Thymus (tissue), 11 donors: ENCODE measurements around the gene CEACAM16. TPM values are rescaled to one million over a fixed set of nuclear protein-coding genes. Genes with fewer than 3 reads are reported as not detected.
A peak's percentile ranks its signal among the peaks of the same experiment; 100 is the strongest.

Experiments
- DNase-seq, 9 donors: peaks; one replicate each; pipeline ENCODE4 v3.0.0-alpha.2; 2013; ENCODE audit warnings: low spot score in 9 of 9, low read depth in 6 of 9, missing footprints in 1 of 9
- H3K27ac ChIP-seq, 2 donors: one replicate each; pipeline ENCODE4 v1.5.1; 2013; ENCODE audit warnings: control low read depth in 1 of 2, low read depth in 1 of 2, low read length in 1 of 2, mild to moderate bottlenecking in 1 of 2, moderate library complexity in 1 of 2
- H3K27me3 ChIP-seq, 2 donors: one replicate each; pipeline ENCODE4 v1.5.1; 2013; ENCODE audit warnings: low read length in 1 of 2; ENCODE audit not compliant: control insufficient read depth in 2 of 2, insufficient read depth in 1 of 2
- H3K36me3 ChIP-seq, 2 donors: one replicate each; pipeline ENCODE4 v1.5.1; 2013; ENCODE audit warnings: low read length in 1 of 2, mild to moderate bottlenecking in 1 of 2, moderate library complexity in 1 of 2; ENCODE audit not compliant: control insufficient read depth in 2 of 2, insufficient read depth in 2 of 2
- H3K4me1 ChIP-seq, 2 donors: one replicate each; pipeline ENCODE4 v1.5.1; 2013; ENCODE audit warnings: low read length in 2 of 2; ENCODE audit not compliant: control insufficient read depth in 2 of 2, insufficient read depth in 2 of 2
- H3K4me3 ChIP-seq, 2 donors: one replicate each; pipeline ENCODE4 v1.5.1; 2013; ENCODE audit warnings: low read length in 2 of 2, control low read depth in 1 of 2, mild to moderate bottlenecking in 1 of 2
- H3K9me3 ChIP-seq, 2 donors: one replicate each; pipeline ENCODE4 v1.5.1; 2013; ENCODE audit warnings: low read length in 1 of 2, mild to moderate bottlenecking in 1 of 2; ENCODE audit not compliant: control insufficient read depth in 2 of 2, insufficient read depth in 1 of 2
- WGBS: extraction: QIAGEN DNeasy Blood & Tissue Kit; methylation state at CpG from one replicate; pipeline ENCODE4 v1.1.7; 2013; 5-methylcytosine and 5-hydroxymethylcytosine counted together
- polyA plus RNA-seq: library from polyadenylated mRNA; stranded (reverse); fragments of 200-250 nt; gene quantifications from one replicate; pipeline ENCODE4 v1.2.3, GENCODE V29; 2013
- total RNA-seq: library from RNA; stranded (reverse); fragments of 120-200 nt; gene quantifications from one replicate; pipeline ENCODE4 v1.2.4, GENCODE V29; 2013
- donor health status: healthy.

CEACAM16 gene
- total and polyA plus RNA-seq, 2 donors: 0.09 to 0.24 TPM

- Histone ChIP-seq H3K36me3 (peaks cover 0 to 2% of the 10 kb centered on the region in 2 donors), H3K27ac (peak overlapping the region; percentile 58 to 66), H3K4me1 (peaks cover 7 to 43% of the 10 kb centered on the region in 2 donors), H3K4me3 (no peak overlapping the region), H3K9me3 (peaks cover 0 to 6% of the 10 kb centered on the region in 2 donors), H3K27me3 (peaks cover 30 to 53% of the 10 kb centered on the region in 2 donors)
- no peak for DNase-seq
- WGBS: 90% methylated on average over 3 of the region's 3 CpGs
Measured at GRCh38 chr19:44744871-44745332, 46.0 kb downstream of the CEACAM16 start.

DNA sequence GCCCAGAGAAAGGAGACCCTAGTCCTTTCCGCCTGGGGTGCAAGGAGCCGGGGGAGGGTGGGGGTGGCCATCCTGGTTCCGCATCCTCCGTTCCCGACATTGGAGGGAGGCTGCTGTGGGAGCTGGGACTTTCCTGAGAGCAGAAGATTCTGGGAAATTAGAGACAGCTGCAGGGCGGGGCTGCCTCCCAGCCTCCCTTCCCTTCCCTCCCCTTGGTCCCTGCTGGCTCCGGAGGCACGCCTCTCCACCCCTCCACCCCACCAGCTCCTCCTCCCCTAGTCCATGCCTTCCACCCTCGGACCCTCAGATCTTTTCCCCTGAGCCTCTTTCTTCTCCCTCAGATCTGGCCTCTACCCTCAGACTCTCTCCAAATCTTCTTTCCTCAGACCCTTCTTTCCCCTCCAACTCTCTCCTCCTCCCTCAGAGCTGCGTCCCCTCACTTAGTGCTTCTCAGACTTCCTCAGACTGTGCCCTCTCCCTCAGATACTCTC, 46.4 kb downstream of the CEACAM16 start:
- Histone ChIP-seq H3K27me3 (peaks cover 32 to 58% of the 10 kb centered on the region in 2 donors), H3K36me3 (peaks cover 0 to 3% of the 10 kb centered on the region in 2 donors), H3K9me3 (peaks cover 0 to 6% of the 10 kb centered on the region in 2 donors), H3K27ac (peak overlapping the region; percentile 66 to 71), H3K4me1 (peaks cover 7 to 42% of the 10 kb centered on the region in 2 donors), H3K4me3 (no peak overlapping the region)
- DNase-seq: peak in 1 of 9 donors; percentile 32
- 87% methylated on average over 10 of the region's 10 CpGs for WGBS

GRCh38 chr19:44745887-44746600, 47.1 kb downstream of the CEACAM16 start:
- no peak for DNase-seq
- peaks cover 32 to 61% of the 10 kb centered on the region in 2 donors for H3K27me3 ChIP-seq
- H3K4me1 ChIP-seq: peaks cover 7 to 44% of the 10 kb centered on the region in 2 donors
- H3K4me3 ChIP-seq: no peak overlapping the region
- peak overlapping the region in 1 of 2 donors; percentile 71 for H3K27ac ChIP-seq
- H3K9me3 ChIP-seq: peaks cover 0 to 6% of the 10 kb centered on the region in 2 donors
- H3K36me3 ChIP-seq: peaks cover 0 to 3% of the 10 kb centered on the region in 2 donors
- 77% methylated on average over 4 of the region's 4 CpGs for WGBS

DNA sequence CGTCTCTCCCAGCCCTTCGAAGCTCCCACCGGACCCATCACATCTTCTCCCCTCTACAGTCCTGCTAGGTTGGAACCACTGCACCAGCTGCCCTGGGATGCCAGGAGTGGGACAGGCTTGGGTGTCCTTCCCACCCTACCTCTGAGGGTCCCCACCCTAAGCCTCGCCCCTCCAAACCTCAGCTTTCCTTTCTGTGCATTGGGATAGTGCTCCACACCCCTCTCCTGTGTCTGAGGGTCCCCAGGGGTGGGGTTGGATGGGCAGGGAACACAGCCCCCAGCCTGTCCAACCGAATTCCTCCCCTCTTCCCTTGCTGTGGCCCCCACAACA, 47.6 kb downstream of the CEACAM16 start:
- Histone ChIP-seq H3K4me1 (peaks cover 10 to 44% of the 10 kb centered on the region in 2 donors), H3K4me3 (no peak overlapping the region), H3K36me3 (peaks cover 0 to 3% of the 10 kb centered on the region in 2 donors), H3K9me3 (peaks cover 0 to 6% of the 10 kb centered on the region in 2 donors), H3K27ac (peak overlapping the region in 1 of 2 donors; percentile 43), H3K27me3 (peaks cover 32 to 61% of the 10 kb centered on the region in 2 donors)
- no peak for DNase-seq
- WGBS: 90% methylated on average over 5 of the region's 5 CpGs

DNA sequence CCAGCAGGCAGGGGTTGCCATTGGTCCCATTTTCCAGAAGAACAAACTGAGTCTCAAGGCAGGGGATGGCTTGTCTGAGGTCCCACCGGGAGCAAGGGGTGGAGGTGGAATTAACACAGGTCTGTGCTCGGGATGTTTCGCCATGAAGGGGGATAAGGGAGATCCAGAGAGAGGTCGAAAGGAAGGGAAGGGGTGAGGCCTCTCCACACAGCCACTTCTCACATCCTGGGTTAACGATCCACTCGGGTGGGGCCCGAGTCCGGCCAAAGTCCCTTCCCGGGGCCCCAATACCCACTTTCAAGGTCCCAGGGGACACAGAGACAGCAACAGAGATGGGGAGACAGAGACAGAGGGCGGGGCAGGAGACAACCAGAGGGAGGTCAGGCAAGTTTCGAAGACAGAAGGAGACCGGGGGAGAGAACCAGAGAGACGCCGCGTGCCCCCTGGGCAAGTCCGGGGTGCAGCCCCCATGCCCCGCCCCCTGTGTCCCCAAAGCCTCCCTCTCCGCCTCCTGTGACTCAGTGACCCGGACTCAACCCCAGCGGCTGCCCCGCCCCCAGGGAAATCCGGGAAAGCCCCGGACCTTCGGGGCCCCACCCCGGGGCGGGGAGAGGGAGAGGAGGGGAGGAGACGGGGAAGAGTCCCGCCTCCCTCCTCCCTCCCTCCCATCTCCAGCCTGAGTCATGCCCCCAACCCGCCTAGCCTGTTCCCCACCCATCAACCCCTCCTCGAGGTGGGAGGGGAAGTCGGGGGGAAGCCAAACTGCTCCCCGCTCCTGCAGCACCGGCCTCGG, 48.2 kb downstream of the CEACAM16 start:
- WGBS: 15% methylated on average over 34 of the region's 34 CpGs
- Histone ChIP-seq H3K27me3 (peaks cover 32 to 57% of the 10 kb centered on the region in 2 donors), H3K4me1 (peaks cover 11 to 46% of the 10 kb centered on the region in 2 donors)

GRCh38 chr19:44747739-44748425, 48.9 kb downstream of the CEACAM16 start:
- H3K27me3 ChIP-seq: peaks cover 32 to 56% of the 10 kb centered on the region in 2 donors
- peak overlapping the region; percentile 81 to 86 for H3K27ac ChIP-seq
- H3K36me3 ChIP-seq: peaks cover 0 to 3% of the 10 kb centered on the region in 2 donors
- DNase-seq: peak in 2 of 9 donors; percentile 37 to 67
- peaks cover 19 to 46% of the 10 kb centered on the region in 2 donors for H3K4me1 ChIP-seq
- peak overlapping the region; percentile 39 to 61 for H3K4me3 ChIP-seq
- H3K9me3 ChIP-seq: peaks cover 0 to 6% of the 10 kb centered on the region in 2 donors
- under 1% methylated on average over 26 of the region's 26 CpGs for WGBS

More for the DNA sequence above, 48.2 kb downstream of the CEACAM16 start:
- peak overlapping the region; percentile 39 to 61 for H3K4me3 ChIP-seq
- DNase-seq: peak in 5 of 9 donors; percentile 47 to 68 (median 50)
- peaks cover 0 to 3% of the 10 kb centered on the region in 2 donors for H3K36me3 ChIP-seq
- H3K27ac ChIP-seq: peak overlapping the region; percentile 41 to 86
- H3K9me3 ChIP-seq: peaks cover 0 to 6% of the 10 kb centered on the region in 2 donors

DNA sequence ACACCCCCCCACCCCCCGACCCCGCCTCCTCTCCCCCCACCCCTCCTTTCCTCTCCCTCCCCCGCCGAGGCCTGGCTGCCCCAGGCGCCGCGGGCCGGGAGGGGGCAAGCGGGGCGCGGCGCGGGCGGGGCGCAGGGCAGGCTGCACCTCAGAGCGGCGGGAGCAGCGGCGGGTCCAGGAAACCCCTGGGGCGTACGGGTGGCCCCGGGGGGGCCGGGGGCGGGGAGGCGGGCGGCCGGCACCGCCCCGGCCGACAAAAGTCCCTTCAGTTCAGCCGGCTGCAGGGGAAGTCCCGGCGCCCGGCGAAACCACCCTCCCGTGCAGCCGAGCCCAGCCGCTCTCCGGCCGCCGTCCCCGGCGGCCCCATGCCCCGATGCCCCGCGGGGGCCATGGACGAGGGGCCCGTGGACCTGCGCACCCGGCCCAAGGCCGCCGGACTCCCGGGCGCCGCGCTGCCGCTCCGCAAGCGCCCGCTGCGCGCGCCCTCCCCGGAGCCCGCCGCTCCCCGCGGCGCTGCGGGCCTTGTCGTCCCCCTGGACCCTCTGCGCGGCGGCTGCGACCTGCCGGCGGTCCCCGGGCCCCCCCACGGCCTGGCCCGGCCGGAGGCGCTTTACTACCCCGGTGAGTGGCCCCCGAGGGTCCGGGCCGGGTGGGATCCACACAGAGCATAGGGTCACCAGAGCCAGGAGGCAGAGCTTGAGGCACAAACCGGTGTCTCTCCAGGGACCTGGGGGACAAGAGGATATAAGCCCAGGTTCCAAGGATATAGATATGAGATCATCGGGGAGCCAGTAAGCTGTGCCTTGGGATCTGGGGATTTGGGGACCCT, 49.7 kb downstream of the CEACAM16 start, which contains the start of gene BCL3:
Gene BCL3, plus strand, starts transcription at position 283 of the 829 bp plus-strand sequence. Its CDS starts 83 bp downstream, at position 366.
- H3K4me1 ChIP-seq: peaks cover 22 to 52% of the 10 kb centered on the region in 2 donors
- WGBS: 2% methylated on average over 84 of the region's 88 CpGs
- H3K36me3 ChIP-seq: peaks cover 0 to 3% of the 10 kb centered on the region in 2 donors
- peaks cover 32 to 56% of the 10 kb centered on the region in 2 donors for H3K27me3 ChIP-seq
- H3K9me3 ChIP-seq: peaks cover 0 to 6% of the 10 kb centered on the region in 2 donors
- no peak for DNase-seq
- H3K4me3 ChIP-seq: peak within 1 kb of the TSS; percentile 39 to 61
- peak within 1 kb of the TSS; percentile 81 to 86 for H3K27ac ChIP-seq

DNA sequence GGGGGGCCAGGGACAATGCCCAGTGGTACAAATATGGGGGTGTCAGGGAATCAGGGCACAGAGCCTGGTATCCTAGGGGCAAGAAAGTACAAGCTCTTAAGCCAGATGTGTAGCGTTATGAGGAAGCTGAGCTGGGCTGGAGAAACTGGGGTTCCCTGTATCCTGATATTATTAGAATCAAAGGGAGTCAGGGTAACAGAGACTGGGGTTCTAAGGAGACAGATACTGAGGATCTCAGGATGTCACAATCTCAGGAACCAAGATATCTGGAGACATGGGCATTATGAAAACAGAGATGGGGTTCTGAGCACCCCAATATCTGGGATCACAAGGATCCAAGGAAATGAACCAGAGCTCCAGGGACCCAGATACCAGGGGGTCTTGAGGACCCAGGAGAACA, 50.3 kb downstream of the CEACAM16 start:
- Histone ChIP-seq H3K27ac (peak overlapping the region in 1 of 2 donors; percentile 86), H3K4me1 (peaks cover 28 to 58% of the 10 kb centered on the region in 2 donors)
- no peak for DNase-seq

More for the DNA sequence above, 50.3 kb downstream of the CEACAM16 start:
- Histone ChIP-seq H3K27me3 (peaks cover 32 to 56% of the 10 kb centered on the region in 2 donors), H3K4me3 (peak overlapping the region; percentile 36 to 61), H3K9me3 (peaks cover 0 to 6% of the 10 kb centered on the region in 2 donors), H3K36me3 (peaks cover 0 to 3% of the 10 kb centered on the region in 2 donors)
- WGBS: 81% methylated on average over 1 of the region's 1 CpG
